Activated naive CD4-positive, alpha-beta T cell treated with anti-CD3 and anti-CD28 coated beads, Interleukin-2, amount 50 U/mL, for 24 hours (primary cell): ENCODE data around the gene ZFP62.

Experiments used
- H3K27ac Mint-ChIP-seq: one replicate; pipeline ENCODE4 v1.8.0; 2021; ENCODE audit warnings: mild to moderate bottlenecking, mixed read lengths
- H3K27me3 Mint-ChIP-seq: one replicate; pipeline ENCODE4 v1.8.0; 2021; ENCODE audit warnings: mixed read lengths
- H3K36me3 Mint-ChIP-seq: one replicate; pipeline ENCODE4 v1.8.0; 2021; ENCODE audit warnings: mixed read lengths
- H3K4me1 Mint-ChIP-seq: one replicate; pipeline ENCODE4 v1.8.0; 2021; ENCODE audit warnings: mixed read lengths
- H3K4me3 Mint-ChIP-seq: one replicate; pipeline ENCODE4 v1.8.0; 2021; ENCODE audit warnings: mild to moderate bottlenecking, mixed read lengths
- H3K9me3 Mint-ChIP-seq: one replicate; pipeline ENCODE4 v1.8.0; 2021; ENCODE audit warnings: mixed read lengths

The ZFP62 gene

GRCh38 chr5:180799194-180799593, 61.9 kb downstream of the ZFP62 start:
- Mint-ChIP-seq H3K27me3 (no peaks in the 10 kb centered on the region), H3K27ac (peak overlapping the region; percentile 77), H3K9me3 (no peaks in the 10 kb centered on the region), H3K4me3 (peak overlapping the region; percentile 13), H3K4me1 (peaks cover 77% of the 10 kb centered on the region), H3K36me3 (peaks cover 3% of the 10 kb centered on the region)

GRCh38 chr5:180798193-180798592, 62.9 kb downstream of the ZFP62 start:
- Mint-ChIP-seq H3K4me3 (peak overlapping the region; percentile 5), H3K27me3 (no peaks in the 10 kb centered on the region), H3K27ac (peak overlapping the region; percentile 77), H3K36me3 (peaks cover 6% of the 10 kb centered on the region), H3K4me1 (peaks cover 82% of the 10 kb centered on the region), H3K9me3 (no peaks in the 10 kb centered on the region)
